Trophoblast cell (in vitro differentiated cells and primary cell): ENCODE results near the gene LRIG1.

Experiments used
- DNase-seq, 2 donors: peaks; one replicate each; pipeline ENCODE4 v3.0.0-alpha.2; 2016
- H2AFZ ChIP-seq: 2 replicates; pipeline ENCODE4 v1.6.1; 2013; ENCODE audit warnings: low read length, moderate library complexity, mild to moderate bottlenecking; ENCODE audit not compliant: insufficient read depth, poor library complexity
- H2AK5ac ChIP-seq: 2 replicates; pipeline ENCODE4 v1.6.1; 2013; ENCODE audit warnings: mild to moderate bottlenecking, low read length
- H2BK120ac ChIP-seq: 2 replicates; pipeline ENCODE4 v1.6.1; 2013; ENCODE audit warnings: low read length, mild to moderate bottlenecking, moderate library complexity; ENCODE audit not compliant: insufficient read depth, poor library complexity
- H2BK12ac ChIP-seq: 2 replicates; pipeline ENCODE4 v1.6.1; 2013; ENCODE audit warnings: mild to moderate bottlenecking, low read length, moderate library complexity
- H2BK5ac ChIP-seq: 2 replicates; pipeline ENCODE4 v1.6.1; 2013; ENCODE audit warnings: low read length, low read depth, moderate library complexity, mild to moderate bottlenecking; ENCODE audit not compliant: poor library complexity
- H3K14ac ChIP-seq: 2 replicates; pipeline ENCODE4 v1.6.1; 2013; ENCODE audit warnings: mild to moderate bottlenecking, low read length
- H3K18ac ChIP-seq: 2 replicates; pipeline ENCODE4 v1.6.1; 2013; ENCODE audit warnings: mild to moderate bottlenecking, low read length
- H3K23ac ChIP-seq: 2 replicates; pipeline ENCODE4 v1.6.1; 2013; ENCODE audit warnings: low read length
- H3K27ac ChIP-seq: 2 replicates; pipeline ENCODE4 v1.5.1; 2013; ENCODE audit warnings: low read depth, mild to moderate bottlenecking, inconsistent platforms, low read length, moderate library complexity
- H3K27me3 ChIP-seq: 2 replicates; pipeline ENCODE4 v1.6.1; 2013; ENCODE audit warnings: inconsistent platforms, mild to moderate bottlenecking, low read length, moderate library complexity; ENCODE audit not compliant: insufficient read depth
- H3K36me3 ChIP-seq, 2 experiments: 1 replicate in 1 of 2; 2 replicates in 1 of 2; pipeline ENCODE4 v1.6.1; 2013; ENCODE audit warnings: low read length in 2 of 2, mild to moderate bottlenecking in 2 of 2, moderate library complexity in 1 of 2; ENCODE audit not compliant: insufficient read depth in 2 of 2, control insufficient read depth in 1 of 2
- H3K4ac ChIP-seq: 2 replicates; pipeline ENCODE4 v1.6.1; 2013; ENCODE audit warnings: low read depth, mild to moderate bottlenecking, low read length, moderate library complexity
- H3K4me1 ChIP-seq, 2 experiments: 1 replicate in 1 of 2; 2 replicates in 1 of 2; pipeline ENCODE4 v1.6.1; 2013; ENCODE audit warnings: low read length in 2 of 2, mild to moderate bottlenecking in 2 of 2, moderate library complexity in 1 of 2; ENCODE audit not compliant: insufficient read depth in 2 of 2, control insufficient read depth in 1 of 2
- H3K4me2 ChIP-seq: 2 replicates; pipeline ENCODE4 v1.6.1; 2013; ENCODE audit warnings: inconsistent platforms, mild to moderate bottlenecking, low read length, moderate library complexity
- H3K4me3 ChIP-seq: 2 replicates; pipeline ENCODE4 v1.5.1; 2013; ENCODE audit warnings: mild to moderate bottlenecking, low read depth, low read length, inconsistent platforms
- H3K79me1 ChIP-seq: one replicate; pipeline ENCODE4 v1.6.1; 2013; ENCODE audit warnings: low read length
- H3K79me2 ChIP-seq: 2 replicates; pipeline ENCODE4 v1.6.1; 2013; ENCODE audit warnings: low read length, mild to moderate bottlenecking; ENCODE audit not compliant: control insufficient read depth, insufficient read depth, poor library complexity
- H3K9ac ChIP-seq: 2 replicates; pipeline ENCODE4 v1.6.1; 2013; ENCODE audit warnings: mild to moderate bottlenecking, low read length
- H3K9me3 ChIP-seq: 2 replicates; pipeline ENCODE4 v1.6.1; 2013; ENCODE audit warnings: low read depth, mild to moderate bottlenecking, control low read depth, inconsistent platforms, low read length; ENCODE audit not compliant: insufficient read depth
- H4K12ac ChIP-seq: 2 replicates; pipeline ENCODE4 v1.6.1; 2013; ENCODE audit warnings: low read depth, mild to moderate bottlenecking, low read length, moderate library complexity
- H4K8ac ChIP-seq: 2 replicates; pipeline ENCODE4 v1.6.1; 2013; ENCODE audit warnings: low read depth, mild to moderate bottlenecking, low read length, moderate library complexity
- H4K91ac ChIP-seq: one replicate; pipeline ENCODE4 v1.6.1; 2013; ENCODE audit warnings: low read depth, mild to moderate bottlenecking, low read length, moderate library complexity
- WGBS: extraction: QIAGEN DNeasy Blood & Tissue Kit; methylation state at CpG from one replicate; pipeline ENCODE4 v1.1.7; 2013; ENCODE audit warnings: missing lambda C conversion rate; ENCODE audit not compliant: insufficient read length, insufficient coverage; ENCODE audit errors: extremely low coverage; 5-methylcytosine and 5-hydroxymethylcytosine counted together

LRIG1 gene

GRCh38 chr3:66501483-66502244 is 842 bp upstream of the LRIG1 start:
- Histone ChIP-seq H2BK5ac (no peak overlapping the region), H3K36me3 (no peaks in the 10 kb centered on the region), H3K4me1 (peaks cover 6 to 9% of the 10 kb centered on the region in 2 experiments), H3K4ac (no peak overlapping the region), H3K23ac (no peak overlapping the region), H2BK12ac (no peak overlapping the region), H2AFZ (no peak overlapping the region), H4K91ac (no peak overlapping the region), H3K9me3 (no peaks in the 10 kb centered on the region), H4K12ac (no peak overlapping the region), H3K27me3 (peaks cover 13% of the 10 kb centered on the region), H3K27ac (no peak overlapping the region), H2BK120ac (no peak overlapping the region), H3K4me3 (no peak overlapping the region), H3K9ac (no peak overlapping the region), H3K79me1 (peaks cover 1% of the 10 kb centered on the region), H2AK5ac (no peak overlapping the region), H3K79me2 (no peaks in the 10 kb centered on the region), H3K18ac (no peak overlapping the region), H4K8ac (no peak overlapping the region), H3K14ac (no peak overlapping the region), H3K4me2 (peak overlapping the region; percentile 74)
- DNase-seq: peak in 1 of 2 donors; percentile 6
- WGBS: no CpG with 5 or more reads among the region's 20 CpGs

DNA sequence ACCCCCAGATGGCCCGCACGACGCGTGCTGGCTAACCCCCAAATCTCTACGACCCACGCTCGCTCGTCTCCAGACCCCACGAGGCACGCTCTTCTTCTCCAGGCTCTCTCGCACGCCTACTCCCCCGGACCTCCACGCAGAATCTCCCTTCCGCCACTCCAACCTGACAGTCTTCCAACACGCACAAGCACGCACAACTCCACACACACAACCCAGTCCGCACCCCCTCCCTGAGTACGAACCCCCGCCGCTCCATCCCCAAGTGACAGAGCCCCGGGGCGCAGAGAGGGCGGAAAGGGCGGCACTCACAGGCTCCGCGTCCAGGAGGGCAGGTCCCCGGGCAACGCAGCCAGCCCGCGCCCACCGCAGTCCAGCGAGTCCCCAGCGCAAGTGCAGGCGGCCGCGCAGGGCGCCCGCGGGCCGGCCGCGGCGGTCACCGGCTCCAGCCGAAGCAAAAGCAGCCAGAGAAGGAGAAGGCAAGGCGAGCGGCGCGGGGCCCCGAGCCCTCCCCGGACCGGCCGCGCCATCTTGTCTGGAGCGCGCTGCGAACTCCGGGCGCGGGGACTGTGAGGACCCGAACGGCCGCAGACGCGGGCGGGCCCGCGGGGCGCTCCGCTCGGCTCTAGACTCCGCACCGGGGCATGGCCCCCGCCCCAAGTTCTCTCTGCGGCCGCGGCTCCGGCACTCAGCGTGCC is 794 bp downstream of the LRIG1 start:
- Histone ChIP-seq H3K9me3 (no peaks in the 10 kb centered on the region), H3K4me3 (peak overlapping the region; percentile 79), H3K23ac (no peak overlapping the region), H3K27me3 (peaks cover 13% of the 10 kb centered on the region), H3K9ac (peak overlapping the region; percentile 4), H4K91ac (no peak overlapping the region), H3K4me2 (peak overlapping the region; percentile 99), H3K14ac (no peak overlapping the region), H4K8ac (peak overlapping the region; percentile 35), H3K4ac (no peak overlapping the region), H4K12ac (no peak overlapping the region), H3K36me3 (no peaks in the 10 kb centered on the region), H3K18ac (no peak overlapping the region), H3K4me1 (peaks cover 6 to 9% of the 10 kb centered on the region in 2 experiments), H3K79me2 (no peaks in the 10 kb centered on the region), H3K27ac (no peak overlapping the region), H2BK12ac (no peak overlapping the region), H2BK120ac (no peak overlapping the region), H2BK5ac (no peak overlapping the region), H2AK5ac (no peak overlapping the region), H2AFZ (no peak overlapping the region), H3K79me1 (peaks cover 1% of the 10 kb centered on the region)
- peak in 1 of 2 donors; percentile 28 for DNase-seq
- whole genome bisulfite sequencing: no CpG with 5 or more reads among the region's 80 CpGs

DNA sequence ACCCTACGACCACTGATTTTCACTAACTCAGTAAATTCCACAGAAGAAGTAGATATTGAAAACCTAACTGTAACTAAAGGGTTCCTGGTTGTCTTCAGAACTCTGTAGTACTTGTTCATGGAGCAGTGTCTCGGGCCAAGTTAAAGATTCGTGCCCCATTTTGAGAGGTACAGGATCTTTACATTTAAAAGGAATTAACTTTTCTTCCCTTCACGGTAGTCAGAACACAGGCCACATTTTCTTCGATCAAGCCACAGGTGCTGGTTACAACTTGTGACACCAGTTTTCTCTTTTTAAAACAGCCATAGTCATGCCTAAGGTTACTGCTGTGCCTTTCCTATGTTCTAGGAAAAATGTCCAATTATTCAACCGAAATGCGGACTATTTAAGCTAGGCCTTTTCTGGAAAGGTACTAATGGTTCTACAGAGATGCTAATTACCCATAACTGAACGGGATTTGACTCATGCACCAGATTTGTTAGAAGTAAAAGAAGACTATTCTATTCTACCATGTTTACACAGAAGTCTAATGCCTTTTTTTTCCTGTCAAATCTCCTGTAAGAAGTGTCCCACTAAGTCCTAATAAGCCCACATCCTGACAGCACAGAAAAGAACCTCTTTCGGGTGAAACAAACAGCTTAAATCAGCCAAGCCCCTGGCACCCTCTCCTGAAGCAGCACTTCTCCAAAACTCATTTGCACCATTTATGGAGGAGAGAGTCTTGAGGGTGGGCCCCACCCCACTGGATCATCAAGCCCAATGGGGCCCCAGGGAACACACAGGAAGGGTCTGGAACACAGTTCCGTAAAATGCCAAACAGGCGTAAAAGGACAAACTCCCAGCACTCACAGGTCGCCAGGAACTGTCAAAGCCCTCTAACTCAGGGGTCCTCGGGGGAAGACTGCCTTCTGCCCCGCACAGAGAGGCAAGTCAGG is 1.9 kb downstream of the LRIG1 start:
- no peak overlapping the region for H3K18ac ChIP-seq
- H3K4ac ChIP-seq: no peak overlapping the region
- H3K14ac ChIP-seq: no peak overlapping the region
- H3K27me3 ChIP-seq: peaks cover 13% of the 10 kb centered on the region
- H3K36me3 ChIP-seq: no peaks in the 10 kb centered on the region
- DNase-seq: no peak
- no peak overlapping the region for H2BK120ac ChIP-seq
- WGBS: no CpG with 5 or more reads among the region's 14 CpGs
- no peak overlapping the region for H2BK5ac ChIP-seq
- no peak overlapping the region for H2AK5ac ChIP-seq
- no peak overlapping the region for H4K8ac ChIP-seq
- peaks cover 1% of the 10 kb centered on the region for H3K79me1 ChIP-seq
- no peak overlapping the region for H4K12ac ChIP-seq
- no peak overlapping the region for H3K4me2 ChIP-seq
- no peak overlapping the region for H3K23ac ChIP-seq
- H3K9ac ChIP-seq: no peak overlapping the region
- no peak overlapping the region for H2BK12ac ChIP-seq
- H3K4me3 ChIP-seq: no peak overlapping the region
- no peak overlapping the region for H4K91ac ChIP-seq
- peaks cover 6 to 9% of the 10 kb centered on the region in 2 experiments for H3K4me1 ChIP-seq
- no peaks in the 10 kb centered on the region for H3K79me2 ChIP-seq
- no peak overlapping the region for H2AFZ ChIP-seq
- H3K27ac ChIP-seq: no peak overlapping the region
- H3K9me3 ChIP-seq: no peaks in the 10 kb centered on the region

- H3K79me1 ChIP-seq: peaks cover 1% of the 10 kb centered on the region
- H3K9ac ChIP-seq: no peak overlapping the region
- no peak overlapping the region for H4K12ac ChIP-seq
- no peak overlapping the region for H3K4me2 ChIP-seq
- no peak for DNase-seq
- H3K27ac ChIP-seq: no peak overlapping the region
- no peak overlapping the region for H3K18ac ChIP-seq
- H2BK120ac ChIP-seq: no peak overlapping the region
- H2BK5ac ChIP-seq: no peak overlapping the region
- no peaks in the 10 kb centered on the region for H3K36me3 ChIP-seq
- H3K9me3 ChIP-seq: no peaks in the 10 kb centered on the region
- WGBS: no CpG with 5 or more reads among the region's 4 CpGs
- no peak overlapping the region for H3K4me3 ChIP-seq
- no peak overlapping the region for H4K8ac ChIP-seq
- H3K4me1 ChIP-seq: peaks cover 6 to 9% of the 10 kb centered on the region in 2 experiments
- H4K91ac ChIP-seq: no peak overlapping the region
- H2AK5ac ChIP-seq: no peak overlapping the region
- no peaks in the 10 kb centered on the region for H3K79me2 ChIP-seq
- H3K14ac ChIP-seq: no peak overlapping the region
- H2BK12ac ChIP-seq: no peak overlapping the region
- no peak overlapping the region for H3K4ac ChIP-seq
- peaks cover 13% of the 10 kb centered on the region for H3K27me3 ChIP-seq
- H2AFZ ChIP-seq: no peak overlapping the region
- no peak overlapping the region for H3K23ac ChIP-seq
These were observed 2.7 kb downstream of the LRIG1 start for GRCh38 chr3:66497985-66498671.
